Measurements from ENCODE around the gene CARD6.

DNA sequence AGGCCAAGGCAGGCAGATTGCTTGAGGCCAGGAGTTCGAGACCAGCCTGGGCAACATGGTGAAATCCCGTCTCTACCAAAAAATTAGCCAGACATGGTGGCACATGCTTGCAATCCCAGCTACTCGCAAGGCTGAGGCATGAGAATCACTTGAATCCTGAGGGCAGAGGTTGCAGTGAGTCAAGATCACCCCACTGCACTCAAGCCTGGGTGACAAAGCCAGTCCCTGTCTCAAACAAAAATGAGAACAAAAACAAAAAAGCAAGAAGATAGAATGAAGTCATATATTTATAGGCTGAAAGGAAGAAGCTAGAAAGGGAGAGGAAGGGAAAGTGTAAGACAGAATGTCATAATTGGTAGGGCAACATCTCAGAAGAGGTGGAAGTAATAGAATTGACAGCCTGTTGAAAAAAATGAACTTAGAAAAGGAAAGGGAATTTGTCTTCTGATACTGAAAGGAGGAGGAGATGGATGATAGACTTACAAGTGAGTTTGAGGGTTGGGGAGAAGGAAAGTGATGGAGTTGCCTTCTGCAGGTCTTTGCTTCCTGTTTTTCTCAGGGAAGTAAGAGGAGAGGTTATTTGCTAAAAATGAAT lies 32.2 kb downstream of the CARD6 start:
- TF ChIP-seq, protein P1, sequence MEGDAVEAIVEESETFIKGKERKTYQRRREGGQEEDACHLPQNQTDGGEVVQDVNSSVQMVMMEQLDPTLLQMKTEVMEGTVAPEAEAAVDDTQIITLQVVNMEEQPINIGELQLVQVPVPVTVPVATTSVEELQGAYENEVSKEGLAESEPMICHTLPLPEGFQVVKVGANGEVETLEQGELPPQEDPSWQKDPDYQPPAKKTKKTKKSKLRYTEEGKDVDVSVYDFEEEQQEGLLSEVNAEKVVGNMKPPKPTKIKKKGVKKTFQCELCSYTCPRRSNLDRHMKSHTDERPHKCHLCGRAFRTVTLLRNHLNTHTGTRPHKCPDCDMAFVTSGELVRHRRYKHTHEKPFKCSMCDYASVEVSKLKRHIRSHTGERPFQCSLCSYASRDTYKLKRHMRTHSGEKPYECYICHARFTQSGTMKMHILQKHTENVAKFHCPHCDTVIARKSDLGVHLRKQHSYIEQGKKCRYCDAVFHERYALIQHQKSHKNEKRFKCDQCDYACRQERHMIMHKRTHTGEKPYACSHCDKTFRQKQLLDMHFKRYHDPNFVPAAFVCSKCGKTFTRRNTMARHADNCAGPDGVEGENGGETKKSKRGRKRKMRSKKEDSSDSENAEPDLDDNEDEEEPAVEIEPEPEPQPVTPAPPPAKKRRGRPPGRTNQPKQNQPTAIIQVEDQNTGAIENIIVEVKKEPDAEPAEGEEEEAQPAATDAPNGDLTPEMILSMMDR (IDR thresholded peaks at IDR 0.05; ENCODE audit: low read length): no peak
- TF ChIP-seq EZH2 (optimal IDR thresholded peaks at IDR 0.05; ENCODE audit: low read depth, low read length): no peak
